Mesodermal cell (in vitro differentiated cells): ENCODE results near the gene PMEL.
"Not testable (repeated sequence)": the region's sequence is repeated elsewhere in the genome, so short reads cannot be mapped to it uniquely, and the experiment has no call there.

Experiments used
- H3K27ac ChIP-seq: 2 replicates; pipeline ENCODE4 v1.7.0; 2013; ENCODE audit warnings: mild to moderate bottlenecking, low read depth, low read length, moderate library complexity; ENCODE audit not compliant: severe bottlenecking
- H3K36me3 ChIP-seq: 2 replicates; pipeline ENCODE4 v1.7.1; 2013; ENCODE audit warnings: mild to moderate bottlenecking, low read length, moderate library complexity; ENCODE audit not compliant: control insufficient read depth, insufficient read depth
- H3K4me1 ChIP-seq: one replicate; pipeline ENCODE4 v1.7.1; 2013; ENCODE audit warnings: mild to moderate bottlenecking, low read length; ENCODE audit not compliant: insufficient read depth, control insufficient read depth, poor library complexity, severe bottlenecking
- H3K4me3 ChIP-seq: 2 replicates; pipeline ENCODE4 v1.7.0; 2013; ENCODE audit warnings: low read length, control low read depth, mild to moderate bottlenecking; ENCODE audit not compliant: insufficient read depth, poor library complexity, severe bottlenecking; ENCODE audit errors: extremely low read depth
- H3K9me3 ChIP-seq: 2 replicates; pipeline ENCODE4 v1.7.1; 2013; ENCODE audit warnings: mild to moderate bottlenecking, low read length, moderate library complexity; ENCODE audit not compliant: control insufficient read depth
- WGBS, 2 experiments: methylation state at CpG; one replicate each; pipeline ENCODE4 v1.1.5; 2013; ENCODE audit warnings: missing lambda C conversion rate in 2 of 2; ENCODE audit not compliant: insufficient coverage in 2 of 2; 5-methylcytosine and 5-hydroxymethylcytosine counted together

PMEL gene

DNA sequence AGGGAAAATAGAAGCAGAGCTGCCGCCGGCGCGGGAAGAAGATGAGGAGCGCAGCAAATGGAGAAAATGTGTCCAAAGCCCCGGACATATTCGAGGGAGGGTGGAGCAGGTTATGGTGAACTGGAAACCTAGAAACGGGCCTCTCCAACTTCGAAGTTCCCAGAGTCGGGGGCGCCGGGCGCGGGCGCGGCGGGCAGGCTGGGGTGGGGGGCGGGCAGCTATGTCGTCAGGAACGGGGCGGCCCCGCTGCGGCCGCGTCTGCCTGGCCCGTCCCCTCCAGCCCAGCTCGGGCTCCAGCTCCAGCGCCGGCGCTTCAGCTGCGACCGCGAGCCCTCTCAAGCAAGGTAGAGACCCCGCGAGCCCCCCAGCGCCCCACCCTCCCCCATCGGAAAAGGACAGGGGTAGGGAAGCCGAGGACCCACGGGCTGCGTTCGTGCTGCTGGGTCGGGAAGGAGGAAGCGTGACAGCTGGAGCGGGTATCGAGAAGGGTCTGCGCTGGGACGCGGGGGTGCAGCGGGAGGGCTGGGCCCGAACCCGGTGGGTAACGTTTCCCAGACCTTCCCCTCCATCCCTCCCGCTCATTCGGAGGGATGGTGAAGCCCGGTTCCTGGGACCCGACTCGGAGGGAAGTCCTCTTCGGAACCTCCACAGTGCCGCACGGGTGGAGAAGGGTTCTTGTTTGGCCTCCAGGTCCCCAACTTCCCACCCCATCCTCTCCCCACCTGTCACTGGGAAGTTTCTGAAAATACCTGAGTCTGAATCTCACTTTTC lies 33.9 kb downstream of the PMEL start:
- Histone ChIP-seq H3K36me3 (peaks cover under 1% of the 10 kb centered on the region), H3K27ac (peak overlapping the region; percentile 45), H3K4me3 (peak overlapping the region; percentile 62), H3K9me3 (no peaks in the 10 kb centered on the region), H3K4me1 (peaks cover 42% of the 10 kb centered on the region)
- WGBS, 2 experiments, result 1 to 4% methylated on average over 26 to 40 of the region's 60 CpGs

GRCh38 chr12:55931317-55931779 lies 34.5 kb downstream of the PMEL start:
- no peaks in the 10 kb centered on the region for H3K9me3 ChIP-seq
- WGBS, 2 experiments, result 28 to 34% methylated on average over 9 of the region's 10 CpGs
- peaks cover under 1% of the 10 kb centered on the region for H3K36me3 ChIP-seq
- peak overlapping the region; percentile 45 for H3K27ac ChIP-seq
- peaks cover 42% of the 10 kb centered on the region for H3K4me1 ChIP-seq
- H3K4me3 ChIP-seq, result peak overlapping the region; percentile 62

GRCh38 chr12:55930771-55931316 lies 35.0 kb downstream of the PMEL start, which contains the start of gene DGKA:
Gene DGKA, plus strand, starts transcription at chr12:55931162. Its CDS starts 5,342 bp downstream, at chr12:55936504.
- Histone ChIP-seq H3K27ac (peak within 1 kb of the TSS; percentile 45), H3K4me1 (peaks cover 42% of the 10 kb centered on the region), H3K4me3 (peak within 1 kb of the TSS; percentile 62), H3K9me3 (no peaks in the 10 kb centered on the region), H3K36me3 (peaks cover 5% of the 10 kb centered on the region)
- WGBS, 2 experiments, result 60% methylated on average over 1 of the region's 3 CpGs; no CpG with 5 or more reads in 1 of the 2 experiments

DNA sequence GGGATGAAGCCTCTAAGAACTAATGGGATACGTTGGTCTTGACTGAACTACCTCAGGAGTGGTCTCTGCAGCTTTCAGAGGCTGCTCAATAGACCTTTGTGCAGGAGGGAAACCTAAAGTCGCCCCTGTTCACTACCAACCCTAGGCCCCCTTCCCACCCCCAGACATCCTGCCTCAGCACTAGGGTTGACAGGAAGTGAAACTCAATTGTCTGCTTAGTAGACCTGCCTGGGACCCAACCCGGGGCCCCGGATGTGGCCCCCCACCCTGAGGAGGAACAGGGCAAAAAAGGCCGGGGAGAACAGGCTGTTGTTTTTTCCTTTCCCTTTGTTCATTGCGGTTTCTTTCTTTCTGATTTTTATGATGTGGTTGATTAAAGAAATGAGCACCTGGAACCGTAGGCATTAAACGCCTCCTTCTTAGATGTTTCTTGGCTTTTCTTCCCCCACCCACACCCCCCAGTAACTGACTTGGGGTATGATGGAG lies 36.5 kb downstream of the PMEL start:
- WGBS, 2 experiments, result 85 to 96% methylated on average over 4 of the region's 8 CpGs
- H3K4me1 ChIP-seq, result peaks cover 35% of the 10 kb centered on the region
- no peak overlapping the region for H3K4me3 ChIP-seq
- H3K27ac ChIP-seq, result peak overlapping the region; percentile 26
- peaks cover 20% of the 10 kb centered on the region for H3K36me3 ChIP-seq
- no peaks in the 10 kb centered on the region for H3K9me3 ChIP-seq

GRCh38 chr12:55927588-55928502 lies 38.0 kb downstream of the PMEL start, which contains the start of gene PYM1:
Gene PYM1, minus strand, starts transcription at chr12:55927894. Its CDS starts 133 bp downstream, at chr12:55927761.
- Histone ChIP-seq H3K9me3 (no peaks in the 10 kb centered on the region), H3K27ac (peak within 1 kb of the TSS; percentile 51), H3K36me3 (peaks cover 33% of the 10 kb centered on the region), H3K4me3 (peak within 1 kb of the TSS; percentile 93), H3K4me1 (peaks cover 26% of the 10 kb centered on the region)
- 8 to 12% methylated on average over 35 to 46 of the region's 49 CpGs for WGBS, 2 experiments

DNA sequence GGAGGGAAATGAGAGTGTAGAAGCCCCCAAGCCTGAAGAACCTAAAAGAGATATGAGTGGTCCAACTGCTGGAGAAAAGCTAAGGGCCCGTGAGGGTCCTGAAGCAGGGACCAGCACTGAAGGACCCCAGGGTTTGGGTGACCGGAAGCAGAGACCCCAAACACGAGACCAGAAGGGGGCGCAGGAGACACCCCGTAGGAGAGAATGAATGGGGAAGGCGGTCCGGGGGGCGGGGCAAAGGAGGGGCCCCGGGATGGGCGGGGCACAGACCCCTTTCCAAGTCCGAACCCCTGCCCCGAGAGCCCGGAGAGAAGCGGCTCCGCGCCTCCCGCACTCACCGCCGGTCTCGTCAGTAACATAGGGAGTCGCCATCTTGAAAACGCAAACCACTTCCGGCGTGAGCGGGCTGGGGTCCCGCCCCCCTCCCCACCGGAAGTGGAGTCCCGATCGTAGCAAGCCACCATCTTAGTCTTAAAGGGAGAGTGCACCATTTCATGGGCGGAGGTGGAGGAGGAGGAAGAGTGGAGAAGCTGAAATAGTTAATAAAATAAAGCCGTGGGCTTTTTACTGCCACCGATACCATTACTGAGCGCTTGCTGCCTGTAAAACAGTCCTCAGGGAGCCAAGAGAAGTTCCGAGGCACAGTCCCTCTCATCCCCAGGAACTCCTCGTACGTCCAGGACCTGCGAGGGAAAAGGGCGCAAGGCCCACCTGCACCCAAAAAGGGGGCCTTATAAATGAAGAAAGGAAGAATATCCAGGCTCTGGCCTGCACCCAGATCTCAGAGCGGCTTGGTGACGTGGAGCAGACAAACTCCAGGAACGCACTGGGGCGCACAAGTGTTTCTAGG lies 38.9 kb downstream of the PMEL start:
- WGBS, 2 experiments, result 0 to 1% methylated on average over 24 to 27 of the region's 42 CpGs
- peaks cover 20% of the 10 kb centered on the region for H3K4me1 ChIP-seq
- H3K9me3 ChIP-seq, result no peaks in the 10 kb centered on the region
- peak overlapping the region; percentile 93 for H3K4me3 ChIP-seq
- H3K36me3 ChIP-seq, result peaks cover 41% of the 10 kb centered on the region
- peak overlapping the region; percentile 51 for H3K27ac ChIP-seq

- Histone ChIP-seq H3K4me3 (peak overlapping the region; percentile 93), H3K9me3 (no peaks in the 10 kb centered on the region), H3K4me1 (peaks cover 14% of the 10 kb centered on the region), H3K27ac (peak overlapping the region; percentile 51), H3K36me3 (peaks cover 48% of the 10 kb centered on the region)
- 0 to 18% methylated on average over 4 to 7 of the region's 10 CpGs for WGBS, 2 experiments
Measured at GRCh38 chr12:55925870-55926737, 39.7 kb downstream of the PMEL start.

- H3K27ac ChIP-seq, result no peak overlapping the region
- H3K4me3 ChIP-seq, result peak overlapping the region; percentile 93
- WGBS, 2 experiments, result 92 to 100% methylated on average over 3 of the region's 4 CpGs
- no peaks in the 10 kb centered on the region for H3K9me3 ChIP-seq
- H3K4me1 ChIP-seq, result peaks cover 14% of the 10 kb centered on the region
- H3K36me3 ChIP-seq, result peaks cover 55% of the 10 kb centered on the region
Measured at GRCh38 chr12:55925371-55925770, 40.5 kb downstream of the PMEL start.

DNA sequence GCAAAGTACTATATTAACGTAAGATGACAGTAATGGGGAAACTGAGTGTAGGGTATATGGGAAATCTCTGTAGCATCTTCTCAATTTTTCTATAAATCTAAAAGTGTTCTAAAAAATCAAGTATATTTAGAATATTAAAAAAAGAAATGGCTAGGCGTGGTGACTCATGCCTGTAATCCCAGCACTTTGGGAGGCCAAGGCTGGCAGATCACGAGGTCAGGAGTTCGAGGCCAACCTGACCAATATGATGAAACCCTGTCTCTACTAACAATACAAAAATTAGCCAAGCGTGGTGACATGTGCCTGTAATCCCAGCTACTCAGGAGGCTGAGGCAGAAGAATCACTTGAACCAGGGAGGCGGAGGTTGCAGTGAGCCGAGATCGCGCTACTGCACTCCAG lies 42.2 kb downstream of the PMEL start:
- not testable (repeated sequence) for H3K27ac ChIP-seq, H3K4me1 ChIP-seq, H3K4me3 ChIP-seq, H3K9me3 ChIP-seq
- 92 to 96% methylated on average over 5 of the region's 9 CpGs for WGBS, 2 experiments
- H3K36me3 ChIP-seq, result peaks cover 70% of the 10 kb centered on the region
